ENCODE data around the gene PRKCE. TPM values are rescaled to one million over a fixed set of nuclear protein-coding genes. Genes with fewer than 3 reads are reported as not detected.
A peak's percentile ranks its signal among the peaks of the same experiment; 100 is the strongest.

PRKCE gene
- total and polyA plus RNA-seq, 2 donors (not counting 3 experiments of a cell fraction or from before 2014, with no cell fraction given) = 27.9 to 33.9 TPM

DNA sequence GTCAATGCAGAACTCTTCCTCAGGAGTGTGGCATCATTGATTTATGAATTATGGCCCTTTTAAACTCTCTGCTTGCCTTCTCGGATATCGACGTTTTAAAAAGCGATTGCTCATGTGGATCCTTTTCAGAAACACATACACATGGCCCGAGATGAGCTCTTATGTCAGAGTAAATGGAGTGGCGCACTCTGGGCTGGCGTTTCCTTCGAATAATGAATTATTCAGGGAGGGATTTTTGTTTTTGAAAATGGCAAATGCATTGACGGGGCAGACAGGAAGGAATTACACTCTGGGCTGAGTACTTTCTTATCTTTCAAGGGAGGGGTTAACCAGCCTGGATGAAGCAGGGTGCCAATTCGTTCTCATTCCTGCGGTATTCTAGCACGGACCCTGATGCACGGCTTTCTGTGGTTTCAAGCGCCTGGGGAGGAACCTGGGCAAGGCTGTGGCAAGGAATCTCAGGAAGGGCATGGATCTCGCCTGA lies 142.7 kb downstream of the PRKCE start:
- TF ChIP-seq POLR2A (IDR thresholded peaks at IDR 0.05; ENCODE audit: low read depth, low read length) = no peak
- peak; percentile 44 for TF ChIP-seq GATA2 (IDR thresholded peaks at IDR 0.05; ENCODE audit: insufficient read depth, insufficient read length, low read depth, low read length)
- TF ChIP-seq, protein P1, sequence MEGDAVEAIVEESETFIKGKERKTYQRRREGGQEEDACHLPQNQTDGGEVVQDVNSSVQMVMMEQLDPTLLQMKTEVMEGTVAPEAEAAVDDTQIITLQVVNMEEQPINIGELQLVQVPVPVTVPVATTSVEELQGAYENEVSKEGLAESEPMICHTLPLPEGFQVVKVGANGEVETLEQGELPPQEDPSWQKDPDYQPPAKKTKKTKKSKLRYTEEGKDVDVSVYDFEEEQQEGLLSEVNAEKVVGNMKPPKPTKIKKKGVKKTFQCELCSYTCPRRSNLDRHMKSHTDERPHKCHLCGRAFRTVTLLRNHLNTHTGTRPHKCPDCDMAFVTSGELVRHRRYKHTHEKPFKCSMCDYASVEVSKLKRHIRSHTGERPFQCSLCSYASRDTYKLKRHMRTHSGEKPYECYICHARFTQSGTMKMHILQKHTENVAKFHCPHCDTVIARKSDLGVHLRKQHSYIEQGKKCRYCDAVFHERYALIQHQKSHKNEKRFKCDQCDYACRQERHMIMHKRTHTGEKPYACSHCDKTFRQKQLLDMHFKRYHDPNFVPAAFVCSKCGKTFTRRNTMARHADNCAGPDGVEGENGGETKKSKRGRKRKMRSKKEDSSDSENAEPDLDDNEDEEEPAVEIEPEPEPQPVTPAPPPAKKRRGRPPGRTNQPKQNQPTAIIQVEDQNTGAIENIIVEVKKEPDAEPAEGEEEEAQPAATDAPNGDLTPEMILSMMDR (IDR thresholded peaks at IDR 0.05; ENCODE audit: extremely low read depth in 1 of 2, insufficient read depth in 1 of 2, low read depth in 1 of 2, low read length in 2 of 2) = no peak
- no peak for TF ChIP-seq MYC (IDR thresholded peaks at IDR 0.05; ENCODE audit: low read depth, low read length)
- peak; percentile 17 for TF ChIP-seq FOS (IDR thresholded peaks at IDR 0.05; ENCODE audit: borderline replicate concordance, insufficient read depth, low read length)
- TF ChIP-seq MAX (IDR thresholded peaks at IDR 0.05; ENCODE audit: insufficient read depth, insufficient read length) = no peak
- TF ChIP-seq POLR2AphosphoS5 (IDR thresholded peaks at IDR 0.05; ENCODE audit: insufficient read depth, low read depth, low read length) = peak; percentile 47
- TF ChIP-seq EZH2 (IDR thresholded peaks at IDR 0.05; ENCODE audit: borderline replicate concordance, low read depth, low read length, severe bottlenecking) = no peak
- TF ChIP-seq JUN (IDR thresholded peaks at IDR 0.05; ENCODE audit: borderline replicate concordance, insufficient read depth, insufficient read length, low read depth) = no peak
- Histone ChIP-seq H3K9ac (replicated peaks; ENCODE audit: extremely low read depth, insufficient read depth, low read length) (peak overlapping the region; percentile 20), H3K9me3 (replicated peaks; ENCODE audit: control insufficient read depth, insufficient read depth, low read length) (no peaks in the 10 kb centered on the region), H3K9me1 (replicated peaks; ENCODE audit: control insufficient read depth, extremely low read depth, insufficient read depth, low read length) (no peaks in the 10 kb centered on the region), H3K4me3 (replicated peaks in 1 of 3; ENCODE audit: insufficient read depth in 1 of 3, low read depth in 1 of 3, low read length in 3 of 3) (peak overlapping the region in 1 of 3 experiments; percentile 20), H4K20me1 (replicated peaks; ENCODE audit: control insufficient read depth, extremely low read depth, insufficient read depth, low read length) (no peaks in the 10 kb centered on the region), H2AFZ (ENCODE audit: low read depth, low read length) (peak overlapping the region; percentile 40), H3K79me2 (ENCODE audit: control insufficient read depth, insufficient read depth, low read length) (no peaks in the 10 kb centered on the region), H3K4me2 (ENCODE audit: insufficient read depth, low read length) (peak overlapping the region; percentile 70), H3K36me3 (ENCODE audit: control insufficient read depth in 2 of 2, extremely low read depth in 1 of 2, insufficient read depth in 2 of 2, low read length in 2 of 2) (no peaks in the 10 kb centered on the region), H3K27ac (ENCODE audit: insufficient read depth, low read depth, low read length) (peak overlapping the region; percentile 41), H3K4me1 (ENCODE audit: control insufficient read depth, extremely low read depth, insufficient read depth, low read length) (peaks cover 43% of the 10 kb centered on the region), H3K27me3 (ENCODE audit: control insufficient read depth in 2 of 2, insufficient read depth in 2 of 2, low read length in 2 of 2) (no peaks in the 10 kb centered on the region)
- FAIRE-seq (peak; percentile 75), DNase-seq (ENCODE audit: low read depth, low spot score) (peak; percentile 61)
- ChIA-PET CTCF (interaction anchor here (0.7 to 1.8 kb wide), 8 partner anchors 11 to 155 kb away, joined by 3 to 8 read pairs (median 4); no protein-coding TSS in a partner anchor), POLR2A (no interaction called here)
- dilution Hi-C loops (cut with MboI; ENCODE audit: extremely low pct_ligation_motif_present, low sequenced_read_pairs) = no loop called here
- BruUV-seq (replicated peaks) = no TSS peak
- intact Hi-C loops (cut with micrococcal nuclease) = loop anchor here (1.0 kb wide), 2 partner anchors 19 to 143 kb away; partner anchors contain the start of gene PRKCE
